Stomach (tissue), 4 donors: ENCODE data around the gene ERBIN.

Source experiments
- EP300 ChIP-seq: sonication (generic); formaldehyde crosslinking; IDR thresholded peaks from one replicate; pipeline ENCODE4 v1.6.1; 2017; ENCODE audit warnings: antibody characterized with exemption
- POLR2A ChIP-seq, 4 donors: fragments of 450-650 bp; IDR thresholded peaks; one replicate each; pipeline ENCODE4 v1.6.1; 2016; ENCODE audit warnings: antibody characterized with exemption in 4 of 4, control low read depth in 2 of 4, mild to moderate bottlenecking in 1 of 4, moderate library complexity in 1 of 4
- POLR2AphosphoS5 ChIP-seq, 3 donors: sonication (generic); formaldehyde crosslinking; IDR thresholded peaks; one replicate each; pipeline ENCODE4 v1.6.1; 2016; ENCODE audit warnings: antibody characterized with exemption in 3 of 3
- TF ChIP-seq, protein P1 (sequence below), 7 experiments: fragments of 450-650 bp in 4 of 7; fragments of 200-600 bp in 3 of 7; sonication (generic) in 3 of 7; IDR thresholded peaks; one replicate each; pipeline ENCODE4 v1.5.1; 2016 to 2019; ENCODE audit warnings: antibody characterized with exemption in 7 of 7, control low read depth in 2 of 7, mild to moderate bottlenecking in 1 of 7

DNA sequence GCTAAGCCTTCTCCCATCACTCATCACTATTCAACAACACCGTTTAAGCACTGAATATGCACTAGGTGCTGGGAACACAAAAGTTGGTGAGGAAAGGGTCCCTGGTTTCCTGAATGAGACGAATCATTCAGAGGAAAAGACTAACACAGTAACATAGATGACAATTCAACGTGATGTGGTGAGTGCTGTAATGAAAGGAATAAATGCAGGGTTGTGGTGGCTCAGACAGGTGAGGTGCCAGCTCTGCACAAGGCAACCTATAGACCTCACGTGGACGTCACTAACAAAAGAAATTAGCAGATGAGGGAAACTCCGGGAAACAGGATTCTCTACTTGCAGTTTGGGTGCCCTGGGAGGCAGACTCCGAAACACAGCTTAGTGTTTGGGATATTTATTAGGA is 40.0 kb upstream of the ERBIN start:
- TF ChIP-seq, protein P1, sequence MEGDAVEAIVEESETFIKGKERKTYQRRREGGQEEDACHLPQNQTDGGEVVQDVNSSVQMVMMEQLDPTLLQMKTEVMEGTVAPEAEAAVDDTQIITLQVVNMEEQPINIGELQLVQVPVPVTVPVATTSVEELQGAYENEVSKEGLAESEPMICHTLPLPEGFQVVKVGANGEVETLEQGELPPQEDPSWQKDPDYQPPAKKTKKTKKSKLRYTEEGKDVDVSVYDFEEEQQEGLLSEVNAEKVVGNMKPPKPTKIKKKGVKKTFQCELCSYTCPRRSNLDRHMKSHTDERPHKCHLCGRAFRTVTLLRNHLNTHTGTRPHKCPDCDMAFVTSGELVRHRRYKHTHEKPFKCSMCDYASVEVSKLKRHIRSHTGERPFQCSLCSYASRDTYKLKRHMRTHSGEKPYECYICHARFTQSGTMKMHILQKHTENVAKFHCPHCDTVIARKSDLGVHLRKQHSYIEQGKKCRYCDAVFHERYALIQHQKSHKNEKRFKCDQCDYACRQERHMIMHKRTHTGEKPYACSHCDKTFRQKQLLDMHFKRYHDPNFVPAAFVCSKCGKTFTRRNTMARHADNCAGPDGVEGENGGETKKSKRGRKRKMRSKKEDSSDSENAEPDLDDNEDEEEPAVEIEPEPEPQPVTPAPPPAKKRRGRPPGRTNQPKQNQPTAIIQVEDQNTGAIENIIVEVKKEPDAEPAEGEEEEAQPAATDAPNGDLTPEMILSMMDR (IDR thresholded peaks at IDR 0.05), result no peak
- TF ChIP-seq EP300 (no peak), POLR2AphosphoS5 (IDR thresholded peaks at IDR 0.05) (no peak), POLR2A (IDR thresholded peaks at IDR 0.05) (no peak)
